GM21390 (cell line): ENCODE measurements around the gene PWP1.
"Not testable (repeated sequence)": the region's sequence is repeated elsewhere in the genome, so short reads cannot be mapped to it uniquely, and the experiment has no call there.

Experiments
- ATAC-seq: cut with Tn5 transposase; IDR thresholded peaks from one replicate; pipeline ENCODE4 v1.9.1; 2021; ENCODE audit not compliant: unreplicated experiment

The PWP1 gene

GRCh38 chr12:107667464-107667863, 18.1 kb upstream of the PWP1 start:
- ATAC-seq, result no peak

GRCh38 chr12:107668320-107669098, 17.1 kb upstream of the PWP1 start:
- no peak for ATAC-seq

GRCh38 chr12:107669946-107670345, 15.7 kb upstream of the PWP1 start:
- ATAC-seq, result no peak

- peak; percentile 71 for ATAC-seq
Observed at GRCh38 chr12:107670999-107671643, 14.5 kb upstream of the PWP1 start.

GRCh38 chr12:107677671-107678070, 7.9 kb upstream of the PWP1 start:
- ATAC-seq, result no peak

- no peak for ATAC-seq
Observed at GRCh38 chr12:107679336-107679735, 6.3 kb upstream of the PWP1 start.

- ATAC-seq, result no peak
Observed at GRCh38 chr12:107681455-107681835, 4.2 kb upstream of the PWP1 start.

- ATAC-seq, result no peak
Observed at GRCh38 chr12:107681836-107682820, 3.5 kb upstream of the PWP1 start.

GRCh38 chr12:107684029-107684795, 1.4 kb upstream of the PWP1 start:
- ATAC-seq, result no peak

GRCh38 chr12:107684990-107685359, 624 bp upstream of the PWP1 start:
- no peak for ATAC-seq

GRCh38 chr12:107695772-107696171, 10.2 kb downstream of the PWP1 start:
- ATAC-seq, result not testable (repeated sequence)

GRCh38 chr12:107702106-107702505, 16.5 kb downstream of the PWP1 start:
- ATAC-seq, result peak; percentile 69

GRCh38 chr12:107704041-107704440, 18.4 kb downstream of the PWP1 start:
- ATAC-seq, result no peak

- ATAC-seq, result not testable (repeated sequence)
Observed at GRCh38 chr12:107705522-107705921, 19.9 kb downstream of the PWP1 start.

GRCh38 chr12:107715780-107716179, 30.2 kb downstream of the PWP1 start:
- no peak for ATAC-seq

- ATAC-seq, result no peak
Observed at GRCh38 chr12:107718606-107719005, 33.0 kb downstream of the PWP1 start.

GRCh38 chr12:107727327-107727726, 41.7 kb downstream of the PWP1 start:
- ATAC-seq, result not testable (repeated sequence)

GRCh38 chr12:107727742-107728141, 42.1 kb downstream of the PWP1 start:
- not testable (repeated sequence) for ATAC-seq

GRCh38 chr12:107730618-107731341, 45.2 kb downstream of the PWP1 start:
- ATAC-seq, result no peak

GRCh38 chr12:107731366-107731765, 45.8 kb downstream of the PWP1 start:
- no peak for ATAC-seq
